Activated naive CD4-positive, alpha-beta T cell treated with anti-CD3 and anti-CD28 coated beads for 36 hours (primary cell): ENCODE measurements around the gene AUP1. TPM values are rescaled to one million over a fixed set of nuclear protein-coding genes. Genes with fewer than 3 reads are reported as not detected.
"Not testable (repeated sequence)": the region's sequence is repeated elsewhere in the genome, so short reads cannot be mapped to it uniquely, and the experiment has no call there.

ENCODE experiments used
- CTCF ChIA-PET: fragments of 350-600 bp; sonication (Branson Sonifier 250); formaldehyde crosslinking; loops from one replicate; lab custom pipeline; 2021; ENCODE audit warnings: antibody characterized with exemption; lab: Charles Lee
- DNase-seq: peaks from one replicate; pipeline ENCODE4 v3.0.0-alpha.2; 2020
- H3K27ac Mint-ChIP-seq: one replicate; pipeline ENCODE4 v1.8.0; 2021; ENCODE audit warnings: mild to moderate bottlenecking, mixed read lengths
- H3K27me3 Mint-ChIP-seq: one replicate; pipeline ENCODE4 v1.8.0; 2021; ENCODE audit warnings: low read depth, mixed read lengths
- H3K36me3 Mint-ChIP-seq: one replicate; pipeline ENCODE4 v1.8.0; 2021; ENCODE audit warnings: low read depth, mixed read lengths
- H3K4me1 Mint-ChIP-seq: one replicate; pipeline ENCODE4 v1.8.0; 2021; ENCODE audit warnings: low read depth, mixed read lengths
- H3K4me3 Mint-ChIP-seq: one replicate; pipeline ENCODE4 v1.8.0; 2021; ENCODE audit warnings: mild to moderate bottlenecking, moderate library complexity, mixed read lengths
- H3K9me3 Mint-ChIP-seq: one replicate; pipeline ENCODE4 v1.8.0; 2021; ENCODE audit warnings: mixed read lengths
- intact Hi-C: fragments of 100-400 bp; cut with micrococcal nuclease; formaldehyde crosslinking; loops from one replicate; pipeline ENCODE4 v1.15.1; 2023
- total RNA-seq, 2 experiments: library from RNA; stranded (reverse); gene quantifications; one replicate each; pipeline ENCODE4 v1.2.3, GENCODE V29; 2021

The AUP1 gene
- total RNA-seq, 2 experiments from 2014 or later, result 77.4 to 78.5 TPM

DNA sequence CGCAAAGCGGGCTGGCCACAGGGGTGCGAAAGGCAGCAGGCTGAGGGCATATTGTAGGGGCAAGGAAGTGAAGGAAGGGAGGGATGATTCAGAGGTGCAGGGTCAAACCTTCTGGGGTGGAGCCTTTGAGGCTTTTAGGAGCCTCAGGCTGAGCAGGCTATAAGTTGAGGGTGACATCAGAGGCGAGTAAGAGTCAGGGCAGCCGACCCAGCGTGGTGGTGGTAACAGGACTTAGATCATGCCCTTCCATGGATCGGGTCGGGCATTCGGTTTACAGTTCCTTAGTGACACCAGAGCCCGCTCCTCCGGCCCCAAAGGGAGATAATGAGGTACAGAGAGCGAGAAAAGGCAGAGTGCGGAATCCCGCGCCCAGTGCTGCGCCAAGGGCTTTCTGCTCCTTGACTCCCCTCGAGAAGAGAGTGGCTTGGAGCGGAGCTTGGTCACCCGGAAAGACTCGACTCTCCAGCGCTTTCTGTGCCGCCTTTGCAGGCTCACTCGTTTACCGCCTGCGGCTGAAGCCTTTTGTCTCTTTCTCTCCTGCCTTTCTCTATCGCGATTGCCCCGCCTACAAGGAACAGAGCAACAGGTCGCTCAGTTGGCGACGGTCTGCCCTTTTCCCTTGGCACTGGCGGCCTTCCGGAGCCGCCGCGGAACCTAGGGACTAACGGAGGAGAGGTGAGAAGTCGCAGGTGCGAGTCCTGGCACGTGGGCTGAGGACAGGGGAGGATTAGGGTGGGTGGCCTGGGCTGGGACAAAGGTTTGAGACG lies 30.8 kb downstream of the AUP1 start:
- CTCF ChIA-PET, result interaction anchor here (1.0 to 3.7 kb wide), 3 partner anchors 17 to 88 kb away, joined by 3 to 24 read pairs (median 6); partner anchors contain the start of genes CCDC142 and TTC31
- Mint-ChIP-seq H3K27me3 (peaks cover 59% of the 10 kb centered on the region), H3K27ac (no peak overlapping the region), H3K4me1 (peaks cover 34% of the 10 kb centered on the region), H3K36me3 (peaks cover 3% of the 10 kb centered on the region), H3K9me3 (no peaks in the 10 kb centered on the region), H3K4me3 (peak overlapping the region; percentile 67)
- peak; percentile 45 for DNase-seq
- intact Hi-C loops, result loop anchor here (1.0 to 5.0 kb wide), 3 partner anchors 18 to 89 kb away; no protein-coding TSS in a partner anchor

DNA sequence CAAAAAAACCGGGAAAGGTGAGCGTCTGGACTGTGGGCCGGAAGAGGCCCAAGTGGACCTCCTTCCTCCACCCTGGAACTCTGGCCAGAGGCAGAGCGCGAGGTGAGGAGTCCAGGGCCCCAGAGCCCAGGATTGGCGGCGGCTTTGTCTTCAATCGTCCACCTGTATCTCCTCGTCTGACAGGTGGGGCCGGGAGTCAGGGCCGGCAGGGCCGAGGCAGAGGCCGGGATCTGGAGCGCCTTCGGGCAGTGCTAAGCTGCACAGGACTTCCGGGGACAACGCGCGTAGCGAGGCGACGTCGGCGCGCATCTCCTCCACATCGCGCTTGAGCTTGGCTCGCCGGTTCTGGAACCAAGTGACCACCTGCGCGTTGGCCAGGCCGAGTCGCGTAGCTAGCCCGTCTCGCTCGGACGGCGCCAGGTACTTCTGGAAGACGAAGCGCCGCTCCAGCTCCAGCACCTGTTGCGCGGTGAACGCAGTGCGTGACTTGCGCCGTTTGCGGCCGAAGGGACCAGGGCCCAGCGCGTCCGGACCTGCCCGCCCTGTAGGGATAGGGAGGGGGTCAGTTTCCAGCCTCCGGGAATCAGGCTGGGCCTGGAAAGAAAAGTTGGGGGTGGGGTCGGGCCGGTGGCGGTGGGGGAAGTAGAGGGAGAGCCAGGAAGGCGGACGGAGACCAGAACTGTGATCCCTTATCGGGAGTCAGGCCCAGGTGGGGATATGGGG lies 31.6 kb downstream of the AUP1 start:
- Mint-ChIP-seq H3K27me3 (peaks cover 51% of the 10 kb centered on the region), H3K4me1 (peaks cover 30% of the 10 kb centered on the region), H3K27ac (no peak overlapping the region), H3K4me3 (peak overlapping the region; percentile 67), H3K36me3 (peaks cover 6% of the 10 kb centered on the region), H3K9me3 (no peaks in the 10 kb centered on the region)
- CTCF ChIA-PET, result interaction anchor here (1.0 kb wide), 1 partner anchor 47 kb away, joined by 3 read pairs; no protein-coding TSS in a partner anchor
- no peak for DNase-seq
- intact Hi-C loops, result loop anchor here (1.0 to 5.0 kb wide), 3 partner anchors 18 to 89 kb away; no protein-coding TSS in a partner anchor

DNA sequence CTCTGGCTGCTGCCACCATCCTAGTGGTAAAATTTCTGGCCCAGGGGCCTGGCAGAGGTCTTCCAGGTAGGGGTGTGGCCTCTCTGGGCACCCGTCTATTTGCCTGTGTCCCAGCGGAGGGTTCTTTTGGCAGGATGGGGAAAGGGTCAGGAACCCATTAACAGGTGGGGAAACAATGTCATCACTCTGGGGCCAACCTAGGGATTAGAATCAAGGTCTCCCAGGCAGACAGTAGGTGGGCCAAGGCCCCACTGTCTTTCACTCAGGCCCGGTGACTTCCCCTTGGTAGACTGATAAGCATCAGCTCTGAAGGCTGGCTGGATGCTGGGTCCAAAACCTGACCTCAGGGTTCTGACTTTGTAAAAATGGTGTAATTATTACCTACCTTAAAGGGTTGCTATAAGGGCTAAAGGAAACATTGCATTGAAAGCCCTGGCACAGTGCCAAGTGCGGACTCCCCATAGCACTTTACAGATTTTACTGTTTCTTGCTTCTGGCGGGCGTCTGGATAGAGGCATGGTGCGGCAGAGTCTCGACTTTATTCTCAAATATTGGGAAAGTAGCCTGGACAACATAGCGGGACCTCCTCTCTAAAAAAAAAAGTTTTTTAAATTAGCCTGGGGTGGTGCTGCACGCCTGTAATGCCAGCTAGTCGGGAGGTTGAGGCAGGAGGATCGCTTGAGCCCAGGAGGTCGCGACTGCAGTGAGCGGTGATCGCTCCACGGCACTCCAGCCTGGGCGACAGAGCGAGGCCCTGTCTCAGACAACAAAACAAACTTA lies 32.3 kb downstream of the AUP1 start:
- intact Hi-C loops, result loop anchor here (5.0 kb wide), 1 partner anchor 35 kb away; no protein-coding TSS in a partner anchor
- no peak for DNase-seq
- Mint-ChIP-seq H3K9me3 (no peaks in the 10 kb centered on the region), H3K4me1 (peaks cover 24% of the 10 kb centered on the region), H3K36me3 (peaks cover 9% of the 10 kb centered on the region), H3K4me3 (peak overlapping the region; percentile 67), H3K27ac (no peak overlapping the region), H3K27me3 (peaks cover 44% of the 10 kb centered on the region)
- CTCF ChIA-PET, result interaction anchor here (1.0 kb wide), 1 partner anchor 48 kb away, joined by 3 read pairs; no protein-coding TSS in a partner anchor

DNA sequence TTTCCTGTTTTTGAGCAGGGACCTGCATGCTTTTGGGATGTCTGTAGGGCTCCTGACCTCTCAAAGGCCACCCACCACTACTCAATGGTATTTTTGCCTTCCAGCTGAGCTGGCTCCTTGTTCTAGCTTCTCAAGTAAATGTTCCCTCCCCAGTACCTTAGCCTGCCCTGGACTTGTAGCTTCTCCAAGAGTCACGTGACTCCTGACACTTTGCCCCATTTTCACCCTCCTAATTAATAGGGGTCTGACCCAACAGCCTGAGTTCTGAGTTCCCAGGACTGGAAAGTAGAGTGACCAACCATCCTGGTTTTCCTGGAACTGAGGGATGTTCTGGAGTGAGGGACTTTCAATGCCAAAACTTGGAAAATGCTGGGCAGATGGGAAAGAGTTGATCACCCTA lies 34.1 kb downstream of the AUP1 start:
- DNase-seq, result no peak
- CTCF ChIA-PET, result interaction anchor here (3.9 kb wide), 1 partner anchor 92 kb away, joined by 21 read pairs; no protein-coding TSS in a partner anchor
- Mint-ChIP-seq H3K27ac (no peak overlapping the region), H3K4me1 (peaks cover 21% of the 10 kb centered on the region), H3K36me3 (peaks cover 15% of the 10 kb centered on the region), H3K27me3 (peaks cover 26% of the 10 kb centered on the region), H3K9me3 (no peaks in the 10 kb centered on the region), H3K4me3 (no peak overlapping the region)
- intact Hi-C loops, result loop anchor here (5.0 kb wide), 1 partner anchor 37 kb away; no protein-coding TSS in a partner anchor

DNA sequence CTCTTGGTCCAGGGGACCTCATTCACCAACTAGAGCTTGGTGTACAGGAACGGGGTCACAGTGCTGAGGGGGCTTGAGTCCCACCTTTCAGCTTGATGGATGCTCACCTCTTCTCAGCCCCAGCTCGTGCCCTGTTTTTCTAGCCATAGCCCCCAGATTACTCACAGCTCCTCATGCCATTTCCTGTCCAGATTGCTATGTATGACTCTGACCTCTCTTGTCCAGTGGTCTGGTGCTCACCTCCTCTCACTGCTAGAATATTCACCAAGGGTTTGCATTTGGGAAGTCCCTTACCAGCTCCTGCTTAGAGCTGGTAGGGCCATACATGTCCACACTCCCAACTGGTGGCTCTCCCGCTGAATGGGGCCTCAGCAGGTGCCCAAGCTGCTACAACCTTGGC lies 36.0 kb downstream of the AUP1 start:
- CTCF ChIA-PET, result interaction anchor here (0.6 to 3.9 kb wide), 3 partner anchors 50 to 98 kb away, joined by 3 to 21 read pairs (median 4); no protein-coding TSS in a partner anchor
- DNase-seq, result no peak
- Mint-ChIP-seq H3K27me3 (peaks cover 12% of the 10 kb centered on the region), H3K4me3 (no peak overlapping the region), H3K4me1 (peaks cover 11% of the 10 kb centered on the region), H3K36me3 (peaks cover 19% of the 10 kb centered on the region), H3K27ac (no peak overlapping the region), H3K9me3 (no peaks in the 10 kb centered on the region)
- intact Hi-C loops, result no loop called here

DNA sequence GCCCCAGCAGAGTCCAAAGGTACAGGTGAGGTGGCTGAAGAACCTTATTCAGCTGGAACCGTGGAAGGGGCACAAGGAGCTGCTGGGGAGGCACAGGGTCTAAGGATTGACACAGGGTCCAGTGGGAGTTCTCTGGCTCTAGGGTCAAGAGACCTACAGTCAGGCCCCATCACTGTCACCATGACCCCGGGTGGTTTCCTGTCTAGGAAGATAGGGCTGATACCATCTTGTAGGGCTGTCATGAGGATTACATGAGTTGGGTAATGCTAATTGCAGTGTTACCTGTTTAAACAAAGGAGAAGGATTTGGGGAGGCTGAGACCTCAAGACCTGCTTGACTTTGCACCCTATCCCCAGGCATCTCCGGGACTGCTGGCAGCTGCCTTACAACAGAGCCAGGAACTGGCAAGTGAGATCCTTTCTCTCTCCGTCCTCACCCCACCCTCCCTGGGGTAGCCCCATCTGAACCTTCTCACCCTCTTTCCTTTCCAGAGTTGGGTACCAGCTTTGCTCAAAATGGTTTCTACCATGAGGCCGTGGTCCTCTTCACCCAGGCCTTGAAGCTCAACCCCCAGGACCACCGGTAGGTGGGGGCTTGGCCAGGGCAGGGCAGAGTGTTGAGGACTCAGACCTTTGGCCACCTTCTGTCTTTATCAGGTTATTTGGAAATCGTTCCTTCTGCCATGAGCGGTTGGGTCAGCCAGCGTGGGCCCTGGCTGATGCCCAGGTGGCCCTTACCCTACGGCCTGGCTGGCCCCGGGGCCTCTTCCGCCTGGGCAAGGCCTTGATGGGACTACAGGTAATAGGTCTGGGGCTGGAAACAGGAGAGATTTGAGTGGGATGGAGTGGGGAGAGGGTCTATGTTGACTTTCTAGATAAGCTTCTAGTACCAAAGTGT lies 37.6 kb downstream of the AUP1 start:
- no peak overlapping the region for H3K4me3 Mint-ChIP-seq
- H3K27me3 Mint-ChIP-seq, result no peaks in the 10 kb centered on the region
- no peaks in the 10 kb centered on the region for H3K9me3 Mint-ChIP-seq
- H3K36me3 Mint-ChIP-seq, result peaks cover 21% of the 10 kb centered on the region
- no peak overlapping the region for H3K27ac Mint-ChIP-seq
- H3K4me1 Mint-ChIP-seq, result no peaks in the 10 kb centered on the region
- no peak for DNase-seq
- intact Hi-C loops, result no loop called here
- CTCF ChIA-PET, result interaction anchor here (1.3 to 3.9 kb wide), 2 partner anchors 9 to 95 kb away, joined by 4 to 21 read pairs; partner anchors contain the start of genes CCDC142 and TTC31

DNA sequence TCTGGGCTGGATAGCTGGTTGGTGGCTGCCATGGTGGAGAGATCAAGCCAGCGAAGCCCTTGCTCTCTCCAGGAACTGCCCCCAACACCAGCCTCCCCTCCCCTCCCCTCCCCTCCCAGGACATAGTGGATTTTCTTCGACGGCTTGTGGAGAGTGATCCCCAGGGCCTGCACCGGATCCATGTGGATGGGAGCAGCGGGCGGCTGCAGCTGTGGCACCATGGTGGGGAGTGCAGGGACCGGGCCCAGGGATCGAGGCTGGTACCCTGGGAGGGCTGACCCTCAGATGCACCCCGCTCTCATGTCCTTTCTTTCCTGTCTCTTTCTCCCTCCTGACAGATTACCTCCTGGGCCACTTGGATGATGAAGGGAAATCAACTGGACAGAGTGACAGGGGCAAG lies 39.6 kb downstream of the AUP1 start:
- CTCF ChIA-PET, result no interaction called here
- intact Hi-C loops, result no loop called here

DNA sequence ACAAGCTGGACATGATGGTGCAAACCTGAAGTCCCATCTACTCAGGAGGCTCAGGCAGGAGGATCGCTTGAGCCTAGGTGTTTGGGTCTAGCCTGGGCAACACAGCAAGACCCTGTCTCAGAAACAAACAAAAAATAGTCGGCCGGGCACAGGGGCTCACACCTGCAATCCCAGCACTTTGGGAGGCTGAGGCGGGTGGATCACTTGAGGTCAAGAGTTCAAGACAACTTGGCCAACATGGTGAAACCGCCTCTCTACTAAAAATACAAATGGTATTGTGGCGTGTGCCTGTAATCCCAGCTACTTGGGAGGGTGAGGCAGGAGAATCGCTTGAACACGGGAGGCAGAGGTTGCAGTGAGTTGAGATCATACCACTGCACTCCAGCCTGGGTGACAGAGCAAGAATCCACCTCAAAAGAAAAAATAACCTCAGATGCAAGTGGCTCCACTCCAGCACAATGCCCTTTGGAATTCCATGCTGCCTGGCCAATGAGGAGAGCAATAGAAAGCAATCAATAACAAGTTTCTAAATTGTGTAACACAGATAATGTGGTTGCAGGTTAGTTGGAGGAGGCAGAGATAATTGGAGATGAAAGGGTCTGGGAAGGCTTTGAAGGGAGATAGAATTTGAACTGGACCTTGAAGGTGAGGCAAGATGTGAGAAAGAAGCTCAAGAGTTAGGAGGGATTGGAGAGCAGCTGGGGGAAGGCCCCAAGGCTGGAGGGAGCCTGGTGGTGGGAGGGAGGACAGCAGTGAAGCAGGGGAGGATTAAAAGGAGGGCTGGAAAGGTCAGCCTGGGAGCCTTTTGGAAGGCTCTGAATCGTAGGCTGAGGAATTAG lies 40.6 kb downstream of the AUP1 start:
- DNase-seq, result no peak
- Mint-ChIP-seq H3K9me3 (no peaks in the 10 kb centered on the region), H3K4me3 (no peak overlapping the region), H3K36me3 (peaks cover 27% of the 10 kb centered on the region), H3K27ac (no peak overlapping the region), H3K4me1 (peaks cover 6% of the 10 kb centered on the region), H3K27me3 (no peaks in the 10 kb centered on the region)
- CTCF ChIA-PET, result interaction anchor here (0.6 kb wide), 1 partner anchor 172 kb away, joined by 3 read pairs; no protein-coding TSS in a partner anchor
- intact Hi-C loops, result no loop called here

More for the DNA sequence above, 39.6 kb downstream of the AUP1 start:
- no peaks in the 10 kb centered on the region for H3K9me3 Mint-ChIP-seq
- H3K4me3 Mint-ChIP-seq, result no peak overlapping the region
- H3K36me3 Mint-ChIP-seq, result peaks cover 27% of the 10 kb centered on the region
- H3K4me1 Mint-ChIP-seq, result peaks cover 2% of the 10 kb centered on the region
- no peak overlapping the region for H3K27ac Mint-ChIP-seq
- no peak for DNase-seq
- H3K27me3 Mint-ChIP-seq, result no peaks in the 10 kb centered on the region

DNA sequence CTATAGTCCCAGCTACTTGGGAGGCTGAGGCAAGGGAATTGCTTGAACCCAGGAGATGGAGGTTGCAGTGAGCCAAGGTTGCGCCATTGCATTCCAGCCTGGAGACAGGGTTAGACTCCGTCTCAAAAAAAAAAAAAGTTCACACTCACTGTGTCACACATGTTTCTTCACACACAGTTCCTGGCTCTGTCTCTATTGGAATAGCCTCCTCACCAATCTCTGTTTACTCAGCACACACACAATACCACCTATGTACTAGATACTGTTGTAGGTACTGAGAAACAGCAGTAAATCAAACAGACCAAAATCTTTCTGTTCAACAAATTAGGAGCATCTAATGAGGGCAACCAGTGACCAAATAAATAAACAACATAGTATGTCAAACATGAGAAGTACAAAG lies 43.4 kb downstream of the AUP1 start:
- H3K9me3 Mint-ChIP-seq, result no peaks in the 10 kb centered on the region
- intact Hi-C loops, result no loop called here
- CTCF ChIA-PET, result interaction anchor here (8.2 kb wide), 1 partner anchor 100 kb away, joined by 144 read pairs; no protein-coding TSS in a partner anchor

DNA sequence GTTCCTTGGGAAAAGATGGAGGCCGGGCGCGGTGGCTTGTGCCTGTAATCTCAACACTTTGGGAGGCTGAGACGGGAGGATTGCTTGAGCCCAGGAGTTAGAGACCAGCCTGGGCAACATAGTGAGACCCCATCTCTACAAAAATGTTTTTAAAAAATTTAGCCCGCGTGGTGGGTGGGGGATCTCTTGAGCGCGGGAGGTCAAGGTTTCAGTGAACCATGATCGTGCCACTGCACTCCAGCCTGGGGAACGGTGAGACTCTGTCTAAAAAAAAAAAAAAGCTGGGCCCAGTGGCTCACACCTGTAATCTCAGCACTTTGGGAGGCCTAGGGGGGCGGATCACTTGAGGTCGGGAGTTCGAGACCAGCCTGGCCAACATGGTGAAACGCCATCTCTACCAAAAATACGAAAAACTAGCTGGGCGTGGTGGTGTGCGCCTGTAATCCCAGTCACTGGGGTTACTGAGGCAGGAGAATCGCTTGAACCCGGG lies 45.8 kb downstream of the AUP1 start:
- H3K9me3 Mint-ChIP-seq, H3K27me3 Mint-ChIP-seq, DNase-seq: not testable (repeated sequence)
- H3K4me1 Mint-ChIP-seq, result peaks cover 32% of the 10 kb centered on the region
- intact Hi-C loops, result loop anchor here (1.0 to 5.0 kb wide), 11 partner anchors 11 to 393 kb away; partner anchors contain the start of genes AUP1, HK2, HTRA2 and MRPL53
- H3K36me3 Mint-ChIP-seq, result peaks cover 18% of the 10 kb centered on the region
- H3K4me3 Mint-ChIP-seq, result peak overlapping the region; percentile 93
- peak overlapping the region; percentile 98 for H3K27ac Mint-ChIP-seq
- CTCF ChIA-PET, result interaction anchor here (0.6 to 8.2 kb wide), 19 partner anchors 8 to 804 kb away, joined by 3 to 144 read pairs (median 4); partner anchors contain the start of genes HTRA2, INO80B and MRPL53

More for the DNA sequence above, 43.4 kb downstream of the AUP1 start:
- DNase-seq, result no peak
- Mint-ChIP-seq H3K36me3 (peaks cover 16% of the 10 kb centered on the region), H3K4me3 (no peak overlapping the region), H3K27me3 (no peaks in the 10 kb centered on the region), H3K4me1 (peaks cover 15% of the 10 kb centered on the region), H3K27ac (no peak overlapping the region)
